Neural progenitor cell (in vitro differentiated cells): Measurements from ENCODE around the gene TEX9.

Experiments
- CTCF ChIP-seq: fragments of 200-600 bp; sonication (generic); IDR thresholded peaks from 2 replicates; pipeline ENCODE4 v1.5.1; 2017; ENCODE audit warnings: antibody characterized with exemption, mild to moderate bottlenecking
- EZH2 ChIP-seq: fragments of 200-600 bp; sonication (generic); IDR thresholded peaks from 2 replicates; pipeline ENCODE4 v1.6.1; 2017; ENCODE audit warnings: antibody characterized with exemption, mild to moderate bottlenecking, moderate library complexity
- EZH2phosphoT487 ChIP-seq: fragments of 200-600 bp; sonication (generic); IDR thresholded peaks from 2 replicates; pipeline ENCODE4 v1.6.1; 2017; ENCODE audit warnings: antibody characterized with exemption

GRCh38 chr15:56472278-56472677, 107.1 kb downstream of the TEX9 start:
- TF ChIP-seq CTCF (no peak), EZH2 (no peak), EZH2phosphoT487 (no peak)
